Stimulated activated CD8-positive, alpha-beta memory T cell treated with anti-CD3 and anti-CD28 coated beads, Interleukin-15, amount 100 ng/mL, for 1 hour (primary cell): ENCODE results near the gene DOK6.
"Not testable (repeated sequence)": the region's sequence is repeated elsewhere in the genome, so short reads cannot be mapped to it uniquely, and the experiment has no call there.

Experiments
- DNase-seq: peaks from one replicate; pipeline ENCODE4 v3.0.0-alpha.2; 2020; ENCODE audit warnings: low read depth

DOK6 gene

DNA sequence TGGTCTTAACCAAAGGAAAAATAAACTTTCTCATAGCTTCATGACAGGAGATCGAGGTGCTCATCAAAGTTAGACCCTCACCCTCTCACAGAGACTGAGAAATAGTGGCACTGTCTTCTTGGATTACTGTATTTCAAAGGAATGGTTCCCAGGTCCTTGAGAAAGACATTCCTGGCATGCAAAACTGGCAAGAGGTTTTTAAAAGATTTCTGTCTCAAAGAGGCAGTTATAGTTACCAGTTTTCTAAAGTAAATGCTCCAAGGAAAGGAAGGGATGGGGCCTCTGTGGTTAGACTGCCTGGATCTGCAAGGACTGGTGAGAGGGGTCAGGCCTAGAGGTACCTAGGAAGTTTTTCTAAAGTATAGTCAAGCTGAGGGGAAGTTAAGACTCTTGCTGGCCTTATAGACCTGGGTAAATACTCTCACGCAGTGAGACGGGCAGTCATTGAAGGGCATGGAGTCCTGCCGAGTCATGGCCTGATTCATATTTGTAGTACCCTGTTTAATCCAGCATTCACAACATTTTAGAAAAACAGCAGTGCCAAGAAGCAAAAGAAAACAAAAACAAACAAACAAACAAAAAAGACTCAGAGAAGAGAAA lies 226.1 kb downstream of the DOK6 start:
- DNase-seq: no peak

DNA sequence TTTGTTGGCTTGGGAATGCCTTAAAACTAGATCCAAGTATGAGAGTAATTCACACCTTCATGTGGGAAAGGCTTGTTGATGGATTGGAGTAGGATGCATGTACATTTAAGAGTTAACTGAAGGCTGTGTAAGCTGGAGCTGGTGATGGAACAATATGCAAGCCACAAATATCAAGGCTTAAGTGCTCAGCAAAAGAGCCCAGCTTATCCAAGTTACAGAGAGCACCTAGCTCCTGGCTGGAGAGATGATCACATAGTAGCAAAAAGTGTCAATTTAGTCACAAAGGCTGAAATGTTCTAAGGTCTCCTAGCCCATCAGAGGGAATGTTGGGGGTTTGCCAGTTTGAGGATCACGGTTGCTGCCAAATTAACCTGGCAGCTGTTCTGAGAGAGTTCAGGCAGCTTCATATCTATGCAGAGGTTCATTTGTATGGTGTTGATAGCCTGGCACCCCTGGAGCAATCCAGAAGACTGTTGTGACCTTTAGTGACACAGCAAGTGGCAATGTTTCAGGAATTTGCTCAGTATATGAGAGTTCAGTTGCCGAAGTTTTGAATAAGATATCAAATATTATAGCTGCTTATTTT lies 228.2 kb downstream of the DOK6 start:
- no peak for DNase-seq

DNA sequence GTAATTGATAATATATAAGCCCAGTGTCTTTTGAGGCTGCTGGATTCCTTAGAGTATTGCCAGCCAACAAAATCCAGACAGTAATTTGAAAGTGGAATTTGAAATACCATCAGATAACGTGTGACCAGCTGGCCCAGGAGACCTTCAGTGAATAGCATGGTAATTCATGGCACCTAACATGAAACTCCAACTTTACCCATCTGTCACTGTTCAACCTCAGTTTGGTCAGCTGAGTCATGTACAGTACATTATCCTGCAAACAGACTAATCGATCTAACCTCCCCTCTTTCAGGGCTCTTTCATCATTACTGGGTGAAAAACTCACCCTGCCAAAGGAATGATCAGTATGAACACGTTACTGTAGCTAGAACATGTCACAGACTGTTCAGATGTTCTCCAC lies 230.6 kb downstream of the DOK6 start:
- no peak for DNase-seq

DNA sequence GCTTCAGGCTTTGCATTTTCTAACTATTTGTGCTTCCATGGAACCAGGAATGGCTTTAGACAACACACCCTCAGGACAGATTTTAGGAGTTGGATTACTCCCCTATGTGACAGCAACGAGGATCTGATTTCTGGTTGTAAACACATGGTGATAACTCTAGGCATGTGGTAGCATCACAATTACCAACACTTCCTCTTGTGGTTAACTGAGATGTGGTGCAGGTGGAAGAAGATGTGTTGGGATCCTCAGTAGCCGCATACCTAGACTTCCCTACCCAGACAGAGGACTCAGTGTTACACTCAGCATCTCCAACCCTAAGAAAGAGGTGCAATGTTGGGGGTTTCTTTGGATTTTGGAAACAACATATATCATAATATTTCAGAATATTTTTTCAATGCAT lies 234.8 kb downstream of the DOK6 start:
- DNase-seq: no peak

DNA sequence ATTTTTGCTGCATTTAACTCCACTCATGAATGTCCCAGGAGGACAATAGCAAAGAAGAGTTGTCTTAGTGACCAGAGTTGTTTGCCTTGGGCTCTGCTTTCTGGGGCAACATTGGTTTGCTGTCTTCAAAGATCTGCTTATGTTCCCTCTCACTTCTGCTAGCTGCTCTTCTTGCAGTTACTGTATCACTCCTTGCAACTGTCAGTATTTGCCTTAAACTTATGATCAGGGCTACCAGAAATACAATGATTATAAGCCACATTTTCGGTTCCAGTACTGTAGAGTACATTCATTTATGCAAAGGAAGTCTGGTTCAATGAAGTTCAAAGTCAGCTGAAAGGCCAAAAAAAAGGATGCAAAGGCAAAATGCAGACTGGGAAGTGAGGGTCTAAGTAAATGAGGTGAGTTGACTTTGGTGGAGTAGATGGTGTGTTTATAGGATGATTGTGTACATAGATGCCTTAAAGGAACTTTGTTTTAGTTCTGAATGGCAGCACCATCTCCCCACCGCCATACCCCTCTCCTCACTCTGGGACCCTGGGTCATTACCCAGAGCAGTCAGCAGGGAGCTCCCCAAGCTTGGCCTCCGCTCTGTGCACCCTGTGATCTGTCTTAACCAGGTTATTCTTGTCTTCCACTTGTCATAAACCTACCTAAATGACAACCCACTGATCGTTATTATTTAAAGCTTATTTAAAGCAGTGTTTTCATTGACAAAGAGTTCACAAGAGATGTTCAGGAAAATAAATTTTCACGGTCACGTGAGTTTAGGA lies 236.0 kb downstream of the DOK6 start:
- no peak for DNase-seq

DNA sequence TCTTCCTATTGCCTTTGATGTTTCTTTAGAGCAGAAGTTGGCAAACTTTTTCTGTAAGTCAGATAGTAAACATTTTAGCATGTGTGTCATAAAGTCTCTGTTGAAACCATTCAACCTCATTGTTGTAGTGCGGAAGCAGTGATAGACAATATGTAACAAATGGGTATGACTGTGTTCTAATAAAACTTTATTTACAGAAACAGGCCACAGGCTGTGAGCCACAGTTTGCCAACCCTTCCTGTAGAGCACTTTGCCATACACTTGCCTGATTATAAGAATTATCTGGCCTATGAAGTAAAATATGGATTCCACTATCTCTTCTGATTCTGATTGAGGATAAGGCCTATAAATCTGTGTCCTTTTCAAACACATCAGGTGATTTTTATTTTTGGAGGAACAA lies 237.4 kb downstream of the DOK6 start:
- no peak for DNase-seq

DNA sequence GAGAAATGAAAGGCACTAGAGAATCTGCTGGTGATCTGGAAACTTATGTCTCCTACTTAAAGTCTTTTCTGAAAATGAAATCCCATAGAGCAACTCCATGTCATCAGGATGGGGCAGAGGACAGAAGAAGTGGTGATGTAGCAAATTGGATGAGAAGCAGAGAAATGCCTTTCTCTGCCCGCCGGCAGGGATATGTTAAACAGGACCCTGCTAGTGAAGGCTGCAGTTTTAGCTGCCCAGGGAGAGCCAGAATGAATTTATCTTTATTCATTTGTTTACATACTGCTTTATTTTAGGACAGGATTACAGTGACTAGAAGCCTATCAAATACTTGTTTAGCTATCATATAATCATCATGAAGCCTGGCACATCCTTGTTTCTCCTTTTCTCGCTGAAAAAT lies 247.0 kb downstream of the DOK6 start:
- no peak for DNase-seq

DNA sequence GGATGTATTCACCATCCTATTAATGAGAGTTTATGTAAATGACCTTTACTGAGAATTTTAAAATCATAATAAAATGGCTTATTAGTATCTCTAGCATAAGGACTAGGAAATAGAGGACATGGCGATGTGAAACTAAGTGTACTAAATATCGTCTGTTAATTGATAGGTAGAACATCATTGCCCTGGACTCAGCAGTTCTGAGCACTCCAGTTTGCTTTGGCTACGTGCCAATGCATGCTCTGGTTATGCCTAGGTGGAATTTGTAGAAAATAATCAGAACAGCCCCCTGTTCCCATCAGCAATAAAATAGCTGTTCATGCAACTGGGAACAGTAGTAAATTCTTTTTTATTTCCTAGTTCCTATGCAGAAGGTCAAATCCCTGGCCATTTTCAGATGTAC lies 247.8 kb downstream of the DOK6 start:
- DNase-seq: no peak

DNA sequence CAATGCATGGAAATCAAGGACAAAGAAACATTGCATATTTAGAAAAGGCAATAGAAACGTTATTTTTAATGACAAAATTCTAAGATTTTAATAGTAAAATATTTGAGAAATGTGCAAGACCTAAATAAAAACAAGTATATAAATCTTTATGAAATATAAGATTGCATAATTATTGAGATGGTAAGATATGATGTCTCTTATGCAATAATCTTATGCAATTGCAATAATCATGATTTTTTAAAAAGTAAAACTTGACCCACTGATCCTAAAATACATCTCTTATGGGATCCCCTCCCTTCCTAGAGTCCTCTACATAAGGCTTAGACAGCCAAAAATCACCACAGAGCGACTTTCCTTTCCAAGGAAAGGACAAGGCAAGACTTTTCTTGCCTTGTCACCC lies 249.0 kb downstream of the DOK6 start:
- no peak for DNase-seq

DNA sequence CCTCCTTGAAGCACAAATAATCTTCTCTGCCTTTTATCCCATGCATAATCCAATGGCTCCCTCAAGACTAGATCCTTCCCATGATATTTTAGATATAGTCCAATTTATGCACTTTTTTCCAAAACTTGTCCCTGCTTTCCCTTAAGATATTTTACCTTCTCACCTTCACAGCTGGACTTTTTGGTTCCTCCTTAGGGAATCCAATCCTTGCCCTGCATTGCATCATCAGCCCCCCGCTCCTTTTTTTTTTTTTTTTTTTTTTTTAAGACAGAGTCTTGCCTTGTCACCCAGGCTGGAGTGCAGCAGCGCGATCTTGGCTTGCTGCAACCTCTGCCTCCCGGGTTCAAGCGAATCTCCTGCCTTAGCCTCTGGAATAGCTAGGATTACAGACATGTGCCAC lies 250.6 kb downstream of the DOK6 start:
- no peak for DNase-seq

DNA sequence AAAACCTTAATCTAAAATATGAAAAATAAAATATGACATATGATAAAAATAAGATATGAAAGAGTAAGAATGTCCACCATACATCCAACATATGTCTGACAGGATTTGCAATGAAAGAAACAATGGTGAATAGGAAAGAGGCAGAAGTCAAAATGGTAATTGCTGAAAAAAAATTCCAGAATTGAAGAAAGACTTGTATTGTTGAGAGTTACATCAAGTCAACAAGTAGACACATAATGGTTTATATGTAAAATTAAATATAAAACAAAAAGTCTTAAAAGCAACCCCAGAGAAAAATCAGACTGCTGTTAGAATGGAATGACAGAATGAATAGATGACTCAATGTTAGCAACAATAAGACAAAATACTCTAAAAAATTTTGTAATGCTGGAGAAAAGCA lies 255.1 kb downstream of the DOK6 start:
- no peak for DNase-seq

DNA sequence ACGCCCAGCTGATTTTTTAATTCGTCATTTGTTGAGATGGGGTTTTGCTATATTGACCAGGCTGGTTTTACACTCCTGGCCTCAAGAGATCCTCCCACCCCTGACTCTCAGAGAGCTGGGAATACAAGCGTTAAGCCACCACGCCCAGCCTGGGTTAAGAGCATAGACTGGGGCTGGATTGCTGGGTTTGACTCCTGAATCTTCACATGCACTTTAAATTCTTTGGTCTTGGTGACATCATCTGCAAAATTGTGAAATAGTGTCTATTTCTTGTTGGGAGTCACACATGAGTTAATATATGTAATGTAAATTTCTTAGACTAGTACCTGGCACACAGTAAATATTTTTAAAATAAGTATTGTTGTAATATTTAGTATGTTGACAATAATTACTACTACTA lies 257.4 kb downstream of the DOK6 start:
- DNase-seq: no peak

DNA sequence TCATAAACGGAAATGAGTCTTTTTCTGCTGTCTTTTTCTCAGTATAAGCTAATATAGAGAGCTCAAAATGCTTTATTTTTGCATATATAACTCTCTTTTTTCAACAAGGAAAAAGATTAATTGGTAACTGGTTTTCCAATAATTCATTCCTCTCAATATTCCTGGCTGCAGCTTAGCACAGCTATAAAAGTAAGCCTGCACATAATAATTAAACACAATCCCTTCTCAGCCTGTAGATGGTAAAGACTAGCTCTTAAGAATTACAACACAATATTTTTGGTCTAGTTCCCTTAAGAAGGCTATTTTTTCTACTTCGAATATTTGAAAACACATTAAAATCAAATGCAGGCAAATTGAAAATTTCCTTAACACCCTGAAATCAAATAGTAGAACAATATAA lies 258.0 kb downstream of the DOK6 start:
- no peak for DNase-seq

DNA sequence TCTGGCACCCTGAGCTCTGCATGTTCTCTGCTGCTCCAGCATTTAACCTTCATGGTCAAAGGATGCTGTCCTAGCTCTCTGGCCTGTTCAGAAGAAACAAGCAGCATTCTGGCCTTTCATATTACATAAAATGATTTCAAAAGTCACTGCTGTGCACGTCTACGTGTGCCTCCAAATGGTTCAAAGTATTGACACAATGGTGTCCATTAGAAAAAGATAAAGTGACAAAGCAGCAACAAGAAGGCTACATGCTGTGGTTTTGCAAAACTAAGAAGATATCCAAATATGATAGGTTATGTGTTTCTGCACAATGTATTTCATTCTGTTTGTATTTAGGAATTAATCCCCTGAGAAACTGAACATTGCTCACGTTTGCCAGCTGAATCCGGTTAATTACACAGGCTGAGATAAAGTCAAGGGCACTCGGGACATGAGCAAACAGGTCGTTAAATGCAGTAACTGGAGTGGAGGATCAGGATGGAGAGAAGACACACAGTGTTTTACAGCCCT lies 258.5 kb downstream of the DOK6 start:
- no peak for DNase-seq

DNA sequence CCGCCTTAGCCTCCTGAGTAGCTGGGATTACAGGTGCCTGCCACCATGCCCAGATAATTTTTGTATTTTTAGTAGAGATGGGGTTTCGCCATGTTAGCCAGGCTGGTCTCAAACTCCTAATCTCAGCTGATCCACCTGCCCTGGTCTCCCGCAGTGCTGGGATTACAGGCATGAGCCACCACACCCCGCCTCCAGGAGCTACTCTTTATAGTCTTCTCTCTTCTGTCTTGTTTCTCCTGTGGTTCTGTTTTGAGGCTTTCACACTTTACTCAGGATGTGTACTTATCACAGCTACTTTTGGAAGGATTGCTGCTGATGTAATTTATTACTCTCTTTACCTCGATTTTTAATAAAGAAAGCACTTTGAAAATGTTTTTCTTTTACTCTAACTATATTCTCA lies 261.4 kb downstream of the DOK6 start:
- not testable (repeated sequence) for DNase-seq

DNA sequence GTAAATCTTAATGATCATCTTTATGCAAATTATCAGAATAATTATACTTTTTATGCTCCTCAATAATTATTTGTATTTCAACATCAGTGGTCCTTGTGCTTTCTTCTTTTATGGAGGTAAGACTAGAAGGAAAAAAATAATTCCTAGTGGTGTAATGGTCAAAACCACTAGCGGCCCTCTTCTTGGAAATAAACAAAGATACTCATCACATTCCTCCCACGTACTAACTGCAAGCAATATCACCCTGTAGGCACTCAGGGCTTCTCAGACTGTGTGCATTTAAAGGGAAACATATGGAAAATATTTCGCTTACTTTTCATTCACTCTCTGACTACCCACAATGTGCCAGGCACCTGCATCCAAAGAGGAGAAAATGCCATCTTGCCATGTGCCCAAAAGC lies 263.7 kb downstream of the DOK6 start:
- DNase-seq: no peak

DNA sequence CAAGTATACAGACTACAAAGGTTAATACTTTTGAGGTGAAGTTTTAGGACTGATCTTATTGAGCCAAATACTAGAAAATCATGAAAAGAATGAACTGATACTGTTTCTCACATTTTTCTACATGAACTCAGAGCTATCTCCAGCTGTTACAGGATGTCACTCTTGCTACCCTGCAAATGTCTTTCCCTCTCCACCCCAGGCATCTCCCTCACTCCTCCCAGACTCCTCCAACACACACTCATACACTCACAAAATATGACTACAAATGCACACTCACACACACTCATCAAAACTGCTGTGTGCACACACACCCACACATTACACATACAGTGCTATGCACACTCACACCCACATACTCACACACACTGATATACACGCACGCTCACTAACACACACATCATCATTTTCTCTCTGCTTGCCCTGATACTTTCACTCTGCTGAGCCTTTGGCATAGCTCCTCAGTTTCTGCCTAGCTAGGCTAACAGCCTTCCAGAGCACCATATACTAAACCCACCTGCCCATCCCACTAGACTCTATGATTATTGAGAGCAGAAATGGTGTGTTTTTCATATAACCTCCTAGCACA lies 273.7 kb downstream of the DOK6 start:
- DNase-seq: no peak

DNA sequence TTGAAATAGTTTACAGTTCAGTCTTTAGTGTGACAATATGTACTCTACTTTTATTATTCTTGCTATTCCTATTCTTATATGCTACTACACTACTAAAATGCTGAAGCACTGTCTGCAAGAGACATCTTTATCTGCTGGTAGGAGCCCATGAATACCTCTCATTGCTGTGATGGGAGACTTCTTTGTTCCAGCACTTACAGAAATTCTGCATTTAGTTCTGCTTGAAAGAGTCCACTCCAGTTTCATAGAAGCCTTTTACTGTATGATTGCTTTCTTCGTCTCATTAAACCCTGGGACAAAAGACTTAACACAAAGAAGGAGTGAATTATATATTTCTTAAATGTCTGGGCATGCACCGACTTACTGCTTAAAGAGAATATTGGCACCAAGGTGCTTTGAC lies 274.3 kb downstream of the DOK6 start:
- DNase-seq: no peak

DNA sequence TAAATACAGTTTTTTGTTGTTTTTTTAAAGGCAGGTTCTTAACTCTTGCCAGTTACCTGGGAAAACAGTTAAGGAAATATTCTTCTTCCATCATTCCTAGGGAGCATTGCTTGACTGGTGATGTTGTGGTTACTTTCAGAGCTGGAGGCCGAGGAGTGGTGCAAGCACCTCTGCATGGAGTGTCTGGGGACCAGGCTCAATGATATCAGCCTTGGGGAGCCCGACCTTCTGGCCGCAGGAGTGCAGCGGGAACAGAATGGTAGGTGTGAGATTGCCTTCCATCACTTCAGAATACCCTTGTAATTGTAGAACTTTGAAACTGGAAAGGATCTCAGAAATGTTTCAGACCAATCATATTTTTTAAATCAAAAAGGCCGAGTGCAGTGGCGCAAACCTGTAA lies 276.9 kb downstream of the DOK6 start:
- no peak for DNase-seq

DNA sequence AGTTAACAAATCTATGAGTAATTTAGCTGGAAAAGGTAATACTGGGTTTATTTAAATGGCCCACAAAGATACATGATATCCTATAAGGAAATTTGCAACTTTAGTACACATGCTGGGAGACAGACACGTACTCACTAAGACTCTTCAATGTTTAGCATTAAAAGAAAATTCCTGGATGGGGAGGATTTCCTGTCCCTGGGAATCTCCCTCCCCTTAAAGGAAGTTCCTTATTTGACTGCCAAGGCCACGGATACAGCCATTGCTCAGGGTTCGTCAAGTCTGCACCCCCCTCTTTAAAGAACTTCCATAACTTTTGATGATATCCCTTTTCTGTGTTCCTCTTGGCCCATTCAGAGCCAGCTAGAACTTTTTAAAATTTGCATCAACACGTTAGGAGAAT lies 279.4 kb downstream of the DOK6 start:
- DNase-seq: no peak

DNA sequence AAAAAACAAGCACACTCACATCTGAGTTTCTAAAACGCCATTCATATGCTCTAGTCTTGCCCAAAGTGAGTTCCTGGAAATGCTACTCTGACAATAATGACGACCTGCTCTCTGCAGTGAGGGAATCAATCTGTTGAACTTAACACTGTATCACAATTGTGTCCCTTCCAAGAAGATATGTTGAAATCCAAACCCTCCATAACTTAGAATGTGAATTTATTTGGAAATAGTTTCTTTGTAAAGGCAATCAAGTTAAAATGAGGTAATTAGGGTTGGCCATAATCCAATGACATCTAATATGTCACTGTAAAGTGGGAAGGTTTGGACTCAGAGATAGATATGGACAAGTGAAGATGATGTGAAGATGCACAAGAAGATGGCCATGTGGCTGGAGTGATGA lies 282.5 kb downstream of the DOK6 start:
- no peak for DNase-seq

DNA sequence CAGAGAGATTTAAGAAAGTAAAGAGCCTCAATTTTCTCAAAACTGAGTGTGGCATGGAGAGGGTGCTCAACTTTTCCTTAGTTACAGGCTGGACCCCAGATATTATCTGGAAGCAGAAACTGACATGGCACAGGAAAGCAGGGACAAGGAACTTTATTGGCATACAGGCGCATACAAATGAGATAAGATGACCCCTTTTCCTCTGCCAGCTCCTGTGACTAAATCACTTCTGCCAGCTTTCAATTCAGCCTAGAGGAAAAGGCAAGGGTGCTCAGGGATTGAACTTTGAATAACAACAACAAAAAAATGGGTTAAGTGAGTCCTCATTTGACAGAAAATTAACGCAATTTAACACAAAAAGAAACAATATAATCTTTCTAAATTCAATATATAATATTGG lies 284.1 kb downstream of the DOK6 start:
- no peak for DNase-seq

DNA sequence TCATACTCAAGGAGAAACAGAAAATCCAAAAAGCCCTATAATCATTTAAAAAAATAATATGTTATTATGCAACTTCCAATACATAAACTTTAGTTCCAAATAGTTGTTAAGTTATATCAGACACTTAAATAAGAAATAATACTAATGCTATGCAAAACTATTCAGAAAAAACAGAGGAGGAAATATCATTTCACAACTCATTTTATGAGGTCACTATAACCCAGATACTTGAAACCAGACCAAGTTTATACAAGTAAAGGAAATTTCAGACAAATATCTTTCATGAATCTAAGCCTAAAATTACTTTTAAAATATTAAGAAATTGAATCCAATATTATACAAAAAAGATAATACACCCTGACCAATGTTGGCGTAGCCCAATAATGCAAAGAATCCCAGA lies 286.2 kb downstream of the DOK6 start:
- no peak for DNase-seq
